Measurements from ENCODE around the gene CAMKK1. TPM values are rescaled to one million over a fixed set of nuclear protein-coding genes. Genes with fewer than 3 reads are reported as not detected.

CAMKK1 gene
- total and polyA plus RNA-seq, 12 donors: 1.8 to 5.7 (median 3.6) TPM

- Histone ChIP-seq H3K27me3 (no peaks in the 10 kb centered on the region), H3K27ac (no peak overlapping the region), H3K4me3 (no peak overlapping the region), H3K36me3 (peaks cover 0 to 100% (median 75%) of the 10 kb centered on the region in 9 donors), H3K9me3 (no peaks in the 10 kb centered on the region), H3K4me1 (peaks cover 0 to 4% (median 0%) of the 10 kb centered on the region in 9 donors)
- TF ChIP-seq CTCF (IDR thresholded peaks at IDR 0.05): no peak
- no peak for DNase-seq
- intact Hi-C loops (cut with DNase I): loop anchor here in 1 of 10 donors (10.0 kb wide), 1 partner anchor 86 kb away; no protein-coding TSS in a partner anchor
- WGBS, 2 donors: 83 to 85% methylated on average over 9 of the region's 9 CpGs
- no peak for ATAC-seq
Observed at GRCh38 chr17:3821101-3821500, 71.8 kb downstream of the CAMKK1 start.

- no peak for DNase-seq
- ATAC-seq: peak in 6 of 8 donors; percentile 31 to 84 (median 67)
- Histone ChIP-seq H3K4me1 (peaks cover 0 to 4% (median 0%) of the 10 kb centered on the region in 9 donors), H3K4me3 (no peak overlapping the region), H3K27ac (peak overlapping the region in 3 of 10 donors; percentile 13 to 42 (median 28)), H3K27me3 (no peaks in the 10 kb centered on the region), H3K9me3 (no peaks in the 10 kb centered on the region), H3K36me3 (peaks cover 0 to 100% (median 76%) of the 10 kb centered on the region in 9 donors)
- TF ChIP-seq CTCF (IDR thresholded peaks at IDR 0.05): no peak
- intact Hi-C loops (cut with DNase I): no loop called here
- WGBS, 2 donors: 72 to 80% methylated on average over 6 of the region's 6 CpGs
Observed at GRCh38 chr17:3818786-3819185, 74.1 kb downstream of the CAMKK1 start.

- WGBS, 2 donors: 90 to 94% methylated on average over 12 of the region's 12 CpGs
- no peak for ATAC-seq
- intact Hi-C loops (cut with DNase I): no loop called here
- Histone ChIP-seq H3K4me1 (peaks cover 0 to 4% (median 0%) of the 10 kb centered on the region in 9 donors), H3K9me3 (no peaks in the 10 kb centered on the region), H3K4me3 (no peak overlapping the region), H3K27ac (peak overlapping the region in 3 of 10 donors; percentile 13 to 42 (median 16)), H3K27me3 (no peaks in the 10 kb centered on the region), H3K36me3 (peaks cover 3 to 100% (median 78%) of the 10 kb centered on the region in 9 donors)
- no peak for DNase-seq
- TF ChIP-seq CTCF (IDR thresholded peaks at IDR 0.05): no peak
Observed at GRCh38 chr17:3817851-3818605, 74.8 kb downstream of the CAMKK1 start.

GRCh38 chr17:3815925-3816324 lies 76.9 kb downstream of the CAMKK1 start:
- DNase-seq: no peak
- WGBS, 2 donors: 89% methylated on average over 7 of the region's 7 CpGs
- peaks cover 0 to 4% (median 0%) of the 10 kb centered on the region in 9 donors for H3K4me1 ChIP-seq
- no peak for TF ChIP-seq CTCF (IDR thresholded peaks at IDR 0.05)
- ATAC-seq: no peak
- no peaks in the 10 kb centered on the region for H3K9me3 ChIP-seq
- H3K27me3 ChIP-seq: no peaks in the 10 kb centered on the region
- H3K4me3 ChIP-seq: no peak overlapping the region
- H3K27ac ChIP-seq: no peak overlapping the region
- intact Hi-C loops (cut with DNase I): no loop called here
- H3K36me3 ChIP-seq: peaks cover 0 to 100% (median 84%) of the 10 kb centered on the region in 9 donors
